HepG2 (cell line): ENCODE measurements around the gene GUCA1A. TPM values are rescaled to one million over a fixed set of nuclear protein-coding genes. Genes with fewer than 3 reads are reported as not detected.

ENCODE experiments used
- ATAC-seq: fragments of 200-7000 bp; cut with Tn5 transposase; 3 replicates; pipeline ENCODE4 v1.9.1; 2020; ENCODE audit warnings: mild to moderate bottlenecking, moderate library complexity
- BruUV-seq: library from RNA; stranded (reverse); fragments of 400-500 nt; replicated peaks from 2 replicates; lab custom pipeline; 2021; lab: Mats Ljungman, UMichigan
- CTCF ChIA-PET: fragments of 300-600 bp; formaldehyde crosslinking; extraction: SDS; loops from one replicate; lab custom pipeline; 2021; ENCODE audit warnings: low total read pairs, inconsistent platforms, low intra/inter-chr PET ratio; lab: Yijun Ruan, JAX
- POLR2A ChIA-PET: fragments of 350-600 bp; sonication (Branson Sonifier 250); formaldehyde crosslinking; loops from one replicate; lab custom pipeline; 2020; ENCODE audit warnings: antibody characterized with exemption, inconsistent platforms; lab: Yijun Ruan, JAX
- DNase-seq: peaks from one replicate; pipeline ENCODE4 v3.0.0-alpha.2; 2015; ENCODE audit warnings: low spot score
- FAIRE-seq: peaks from 3 replicates; lab custom pipeline; 2011; peaks lifted over from hg19 to GRCh38; lab: Jason Lieb, UNC
- H2AFZ ChIP-seq: one replicate; pipeline ENCODE4 v1.6.1; 2011; ENCODE audit warnings: low read length, inconsistent platforms
- H3K27ac ChIP-seq: fragments of 300-600 bp; 3 replicates; pipeline ENCODE4 v1.8.0; 2011; ENCODE audit warnings: mixed run types, mild to moderate bottlenecking, mixed read lengths, low read length, inconsistent platforms; ENCODE audit not compliant: insufficient read depth; ENCODE audit errors: extremely low read length
- H3K27me3 ChIP-seq, 2 experiments: fragments of 200-600 bp in 1 of 2; 2 replicates in 1 of 2; 3 replicates in 1 of 2; pipeline versions ENCODE4 v1.6.0 to v1.8.0; 2011; ENCODE audit warnings: low read length in 2 of 2, mild to moderate bottlenecking in 2 of 2, moderate library complexity in 2 of 2, inconsistent platforms in 1 of 2; ENCODE audit not compliant: insufficient read depth in 2 of 2, control insufficient read depth in 1 of 2
- H3K36me3 ChIP-seq, 2 experiments: fragments of 200-600 bp in 1 of 2; replicated peaks in 1 of 2; 2 replicates in 1 of 2; 3 replicates in 1 of 2; pipeline versions ENCODE4 v1.5.1 to v1.8.0; 2011; ENCODE audit warnings: low read length in 2 of 2, inconsistent platforms in 1 of 2; ENCODE audit not compliant: insufficient read depth in 2 of 2, control insufficient read depth in 1 of 2
- H3K4me1 ChIP-seq: 2 replicates; pipeline ENCODE4 v1.5.1; 2012; ENCODE audit warnings: low read length, inconsistent platforms; ENCODE audit not compliant: insufficient read depth
- H3K4me2 ChIP-seq: 2 replicates; pipeline ENCODE4 v1.6.0; 2011; ENCODE audit warnings: low read depth, low read length, inconsistent platforms
- H3K4me3 ChIP-seq, 3 experiments: fragments of 200-600 bp in 1 of 3; sonication (generic), shearing (Covaris generic) in 1 of 3; replicated peaks in 1 of 3; 2 replicates each; pipeline ENCODE4 v1.5.1; 2011 to 2016; ENCODE audit warnings: low read length in 3 of 3, inconsistent platforms in 2 of 3, low read depth in 2 of 3, mild to moderate bottlenecking in 2 of 3, control low read depth in 1 of 3, mixed read lengths in 1 of 3; ENCODE audit not compliant: insufficient read depth in 1 of 3
- H3K79me2 ChIP-seq: one replicate; pipeline ENCODE4 v1.6.1; 2011; ENCODE audit warnings: low read length, inconsistent platforms; ENCODE audit not compliant: insufficient read depth
- H3K9ac ChIP-seq: 2 replicates; pipeline ENCODE4 v1.6.0; 2011; ENCODE audit warnings: mild to moderate bottlenecking, low read depth, low read length, inconsistent platforms; ENCODE audit not compliant: insufficient read depth
- H3K9me3 ChIP-seq: 2 replicates; pipeline ENCODE4 v1.5.1; 2012; ENCODE audit warnings: mild to moderate bottlenecking, low read length
- H4K20me1 ChIP-seq: 2 replicates; pipeline ENCODE4 v1.6.0; 2011; ENCODE audit warnings: inconsistent platforms, mild to moderate bottlenecking, low read length, moderate library complexity; ENCODE audit not compliant: insufficient read depth
- GABPA ChIP-seq, 2 experiments: IDR thresholded peaks; 2 replicates each; pipeline ENCODE4 v1.6.1; 2011 to 2016; ENCODE audit warnings: low read depth in 2 of 2, low read length in 1 of 2, missing biosample characterization in 1 of 2, missing genetic modification characterization in 1 of 2
- HNF4G ChIP-seq, 2 experiments: sonication (generic) in 1 of 2; formaldehyde crosslinking in 1 of 2; IDR thresholded peaks; 2 replicates each; pipeline versions ENCODE4 v1.4.0 to v1.6.1; 2011 to 2020; ENCODE audit warnings: borderline replicate concordance in 2 of 2, low read depth in 2 of 2, mild to moderate bottlenecking in 2 of 2, low read length in 1 of 2, missing genetic modification reagents in 1 of 2, moderate library complexity in 1 of 2
- JUND ChIP-seq: sonication (generic); formaldehyde crosslinking; IDR thresholded peaks from 2 replicates; pipeline ENCODE4 v1.8.0; 2022; ENCODE audit warnings: mild to moderate bottlenecking, missing genetic modification reagents
- REXO4 ChIP-seq: sonication (generic); formaldehyde crosslinking; IDR thresholded peaks from 2 replicates; pipeline ENCODE4 v1.8.0; 2022; ENCODE audit warnings: missing genetic modification reagents, mild to moderate bottlenecking, borderline replicate concordance
- TEF ChIP-seq: sonication (generic); formaldehyde crosslinking; IDR thresholded peaks from 2 replicates; pipeline ENCODE4 v1.5.0; 2020; ENCODE audit warnings: missing genetic modification reagents
- TRAFD1 ChIP-seq: sonication (generic); formaldehyde crosslinking; IDR thresholded peaks from 2 replicates; pipeline ENCODE4 v1.5.1; 2020; ENCODE audit warnings: missing genetic modification reagents, mild to moderate bottlenecking, borderline replicate concordance
- XBP1 ChIP-seq: sonication (generic); formaldehyde crosslinking; IDR thresholded peaks from 2 replicates; pipeline ENCODE4 v1.5.0; 2020; ENCODE audit warnings: missing genetic modification reagents
- ZNF232 ChIP-seq: sonication (generic); formaldehyde crosslinking; IDR thresholded peaks from 2 replicates; pipeline ENCODE4 v1.4.0; 2020; ENCODE audit warnings: missing genetic modification reagents, borderline replicate concordance
- ZNF772 ChIP-seq: sonication (generic); formaldehyde crosslinking; IDR thresholded peaks from 2 replicates; pipeline ENCODE4 v1.5.0; 2020; ENCODE audit warnings: mild to moderate bottlenecking, missing genetic modification reagents
- WGBS: methylation state at CpG from one replicate; pipeline ENCODE4 v1.1.6; 2017; ENCODE audit warnings: low lambda C conversion rate; 5-methylcytosine and 5-hydroxymethylcytosine counted together
- in situ Hi-C: cut with HindIII; loops from 2 replicates; pipeline ENCODE4 v1.10.0; 2017; ENCODE audit warnings: low pct_unique_long_range_greater_than_20kb; ENCODE audit not compliant: extremely low pct_ligation_motif_present
- intact Hi-C: fragments of 100-400 bp; cut with micrococcal nuclease; formaldehyde crosslinking; loops from one replicate; pipeline ENCODE4 v1.10.0; 2022; ENCODE audit not compliant: unreplicated experiment
- polyA plus RNA-seq, 8 experiments: library from polyadenylated mRNA; depleted of rRNA in 3 of 8; stranded (reverse) in 7 of 8; unstranded in 1 of 8; fragments of >200 nt; fragmentation: Illumina TruSeq in 4 of 8; extraction: Trizol in 4 of 8; gene quantifications; 2 replicates each; pipeline versions ENCODE4 v1.2.1 to v1.2.3, GENCODE V29; 2011 to 2016; ENCODE audit warnings: low read depth in 4 of 8, missing spikeins in 1 of 8, mixed read lengths in 1 of 8; ENCODE audit not compliant: insufficient read depth in 1 of 8
- total RNA-seq, 5 experiments: library from RNA; depleted of rRNA; stranded (reverse); fragments of >200 nt; fragmentation: Illumina TruSeq; extraction: Trizol; gene quantifications; 2 replicates each; pipeline ENCODE4 v1.2.3, GENCODE V29; 2016; ENCODE audit warnings: low read depth in 1 of 5
- TF ChIP-seq, protein P1 (sequence below): IDR thresholded peaks from 2 replicates; pipeline ENCODE4 v1.6.1; 2018; ENCODE audit warnings: missing genetic modification reagents, mild to moderate bottlenecking, missing compliant biosample characterization
- TF ChIP-seq, protein P2 (sequence below): sonication (generic); formaldehyde crosslinking; IDR thresholded peaks from 2 replicates; pipeline ENCODE4 v1.8.0; 2022; ENCODE audit warnings: missing genetic modification reagents, mild to moderate bottlenecking, borderline replicate concordance

GUCA1A gene
- total and polyA plus RNA-seq, 2 of the 13 experiments (the other 11 are each of a cell fraction or from before 2014, with no cell fraction given) = not detected

DNA sequence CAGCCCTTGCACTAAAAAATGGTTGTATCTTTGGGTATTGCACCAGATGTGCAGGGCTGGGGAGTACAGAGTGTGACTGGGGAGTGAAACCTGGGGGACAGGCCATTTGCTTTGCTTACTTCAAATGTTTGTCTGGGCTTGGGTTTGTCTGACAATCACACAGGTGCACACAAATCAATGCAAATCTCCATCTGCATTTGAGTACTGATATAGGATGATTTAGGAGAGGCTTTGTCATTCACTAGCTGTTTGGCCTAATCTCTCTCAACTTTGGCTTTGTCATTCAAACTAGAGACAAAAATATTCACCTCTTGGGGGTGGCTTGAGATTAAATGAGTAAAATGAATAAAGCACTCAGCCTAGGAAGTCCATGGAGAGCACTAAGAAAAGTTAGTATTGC, 3.8 kb downstream of the GUCA1A start:
- Histone ChIP-seq H4K20me1 (no peaks in the 10 kb centered on the region), H3K4me2 (no peak overlapping the region), H3K27ac (no peak overlapping the region), H3K9ac (no peak overlapping the region), H3K79me2 (no peaks in the 10 kb centered on the region), H3K4me1 (no peaks in the 10 kb centered on the region), H3K27me3 (0 out of 5 replicates have a peak, but pooled peaks cover 0 to 3% of the 10 kb centered on the region in 2 experiments), H3K4me3 (no peak overlapping the region), H3K9me3 (no peaks in the 10 kb centered on the region), H2AFZ (no peak overlapping the region), H3K36me3 (no peaks in the 10 kb centered on the region)
- ATAC-seq (no peak), DNase-seq (no peak), FAIRE-seq (no peak)
- in situ Hi-C loops (no loop called here), intact Hi-C loops (no loop called here)
- TF ChIP-seq TEF (CRISPR knock-in tag) = no peak
- no peak for TF ChIP-seq ZNF772 (CRISPR knock-in tag)
- TF ChIP-seq GABPA (IDR thresholded peaks at IDR 0.05; ENCODE audit: low read depth, low read length) = no peak
- TF ChIP-seq GABPA (CRISPR knock-in tag; IDR thresholded peaks at IDR 0.05; ENCODE audit: low read depth) = no peak
- TF ChIP-seq JUND = no peak
- no TSS peak for BruUV-seq
- CTCF ChIA-PET = interaction anchor here (1.2 to 1.9 kb wide), 2 partner anchors 10 to 102 kb away, joined by 3 to 4 read pairs; no protein-coding TSS in a partner anchor
- POLR2A ChIA-PET = no interaction called here

GRCh38 chr6:42177514-42178364, 4.6 kb downstream of the GUCA1A start:
- in situ Hi-C loops = no loop called here
- no peaks in the 10 kb centered on the region for H3K9me3 ChIP-seq
- no peak for ATAC-seq
- H3K36me3 ChIP-seq = no peaks in the 10 kb centered on the region
- H2AFZ ChIP-seq = no peak overlapping the region
- no peak overlapping the region for H3K9ac ChIP-seq
- no peak overlapping the region for H3K4me3 ChIP-seq
- POLR2A ChIA-PET = no interaction called here
- no TSS peak for BruUV-seq
- no peak for DNase-seq
- CTCF ChIA-PET = no interaction called here
- intact Hi-C loops = no loop called here
- no peaks in the 10 kb centered on the region for H3K79me2 ChIP-seq
- no peak overlapping the region for H3K4me2 ChIP-seq
- no peaks in the 10 kb centered on the region for H3K4me1 ChIP-seq
- H3K27me3 ChIP-seq = 0 out of 5 replicates have a peak, but pooled peaks cover 0 to 3% of the 10 kb centered on the region in 2 experiments
- no peaks in the 10 kb centered on the region for H4K20me1 ChIP-seq
- 66% methylated on average over 25 of the region's 27 CpGs for WGBS
- no peak for FAIRE-seq
- no peak overlapping the region for H3K27ac ChIP-seq
- TF ChIP-seq REXO4 (CRISPR knock-in tag) (no peak), ZNF232 (CRISPR knock-in tag) (no peak), TRAFD1 (CRISPR knock-in tag) (no peak), XBP1 (CRISPR knock-in tag) (no peak), HNF4G (IDR thresholded peaks at IDR 0.05; ENCODE audit: borderline replicate concordance, low read depth, low read length) (no peak), HNF4G (CRISPR knock-in tag; IDR thresholded peaks at IDR 0.05; ENCODE audit: borderline replicate concordance, low read depth) (no peak)
- TF ChIP-seq, protein P1, sequence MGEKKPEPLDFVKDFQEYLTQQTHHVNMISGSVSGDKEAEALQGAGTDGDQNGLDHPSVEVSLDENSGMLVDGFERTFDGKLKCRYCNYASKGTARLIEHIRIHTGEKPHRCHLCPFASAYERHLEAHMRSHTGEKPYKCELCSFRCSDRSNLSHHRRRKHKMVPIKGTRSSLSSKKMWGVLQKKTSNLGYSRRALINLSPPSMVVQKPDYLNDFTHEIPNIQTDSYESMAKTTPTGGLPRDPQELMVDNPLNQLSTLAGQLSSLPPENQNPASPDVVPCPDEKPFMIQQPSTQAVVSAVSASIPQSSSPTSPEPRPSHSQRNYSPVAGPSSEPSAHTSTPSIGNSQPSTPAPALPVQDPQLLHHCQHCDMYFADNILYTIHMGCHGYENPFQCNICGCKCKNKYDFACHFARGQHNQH (CRISPR knock-in tag) = no peak
- TF ChIP-seq, protein P2, sequence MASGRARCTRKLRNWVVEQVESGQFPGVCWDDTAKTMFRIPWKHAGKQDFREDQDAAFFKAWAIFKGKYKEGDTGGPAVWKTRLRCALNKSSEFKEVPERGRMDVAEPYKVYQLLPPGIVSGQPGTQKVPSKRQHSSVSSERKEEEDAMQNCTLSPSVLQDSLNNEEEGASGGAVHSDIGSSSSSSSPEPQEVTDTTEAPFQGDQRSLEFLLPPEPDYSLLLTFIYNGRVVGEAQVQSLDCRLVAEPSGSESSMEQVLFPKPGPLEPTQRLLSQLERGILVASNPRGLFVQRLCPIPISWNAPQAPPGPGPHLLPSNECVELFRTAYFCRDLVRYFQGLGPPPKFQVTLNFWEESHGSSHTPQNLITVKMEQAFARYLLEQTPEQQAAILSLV (CRISPR knock-in tag) = no peak
